ENCODE results near the gene AP1AR.

Gene AP1AR

DNA sequence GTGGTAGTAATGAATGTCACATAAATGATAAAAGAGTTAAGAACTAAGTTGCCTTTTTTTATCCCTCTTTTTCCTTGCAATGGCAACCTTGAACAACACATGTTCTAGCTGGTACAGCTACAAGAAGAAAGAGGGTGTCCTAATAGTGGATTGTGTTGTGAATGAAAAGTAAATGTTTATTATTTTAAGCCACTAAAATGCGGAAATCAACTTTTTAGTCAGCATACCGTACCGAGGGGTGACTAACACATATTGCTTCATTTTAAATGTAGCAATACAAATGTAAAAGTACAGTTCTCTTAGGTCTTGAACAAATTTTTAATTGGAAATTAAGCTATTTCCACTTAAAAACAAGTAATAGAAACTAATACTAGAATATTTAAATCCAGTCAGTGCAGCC is 17.7 kb upstream of the AP1AR start:
- H3K4me3 ChIP-seq (ENCODE audit: low read depth, low read length) = no peak overlapping the region
- peak; percentile 61 for DNase-seq (ENCODE audit: low read depth)
- TF ChIP-seq MYC (IDR thresholded peaks at IDR 0.05; ENCODE audit: low read depth, low read length) (no peak), POLR2A (IDR thresholded peaks at IDR 0.05; ENCODE audit: extremely low read depth, insufficient read length) (no peak)
- TF ChIP-seq, protein P1, sequence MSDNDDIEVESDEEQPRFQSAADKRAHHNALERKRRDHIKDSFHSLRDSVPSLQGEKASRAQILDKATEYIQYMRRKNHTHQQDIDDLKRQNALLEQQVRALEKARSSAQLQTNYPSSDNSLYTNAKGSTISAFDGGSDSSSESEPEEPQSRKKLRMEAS (IDR thresholded peaks at IDR 0.05; ENCODE audit: low read depth, low read length) = no peak
- TF ChIP-seq, protein P2, sequence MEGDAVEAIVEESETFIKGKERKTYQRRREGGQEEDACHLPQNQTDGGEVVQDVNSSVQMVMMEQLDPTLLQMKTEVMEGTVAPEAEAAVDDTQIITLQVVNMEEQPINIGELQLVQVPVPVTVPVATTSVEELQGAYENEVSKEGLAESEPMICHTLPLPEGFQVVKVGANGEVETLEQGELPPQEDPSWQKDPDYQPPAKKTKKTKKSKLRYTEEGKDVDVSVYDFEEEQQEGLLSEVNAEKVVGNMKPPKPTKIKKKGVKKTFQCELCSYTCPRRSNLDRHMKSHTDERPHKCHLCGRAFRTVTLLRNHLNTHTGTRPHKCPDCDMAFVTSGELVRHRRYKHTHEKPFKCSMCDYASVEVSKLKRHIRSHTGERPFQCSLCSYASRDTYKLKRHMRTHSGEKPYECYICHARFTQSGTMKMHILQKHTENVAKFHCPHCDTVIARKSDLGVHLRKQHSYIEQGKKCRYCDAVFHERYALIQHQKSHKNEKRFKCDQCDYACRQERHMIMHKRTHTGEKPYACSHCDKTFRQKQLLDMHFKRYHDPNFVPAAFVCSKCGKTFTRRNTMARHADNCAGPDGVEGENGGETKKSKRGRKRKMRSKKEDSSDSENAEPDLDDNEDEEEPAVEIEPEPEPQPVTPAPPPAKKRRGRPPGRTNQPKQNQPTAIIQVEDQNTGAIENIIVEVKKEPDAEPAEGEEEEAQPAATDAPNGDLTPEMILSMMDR (IDR thresholded peaks at IDR 0.05; ENCODE audit: low read depth, low read length) = no peak

GRCh38 chr4:112214390-112215264 is 17.0 kb upstream of the AP1AR start:
- peak; percentile 44 for DNase-seq (ENCODE audit: low read depth)
- no peak overlapping the region for H3K4me3 ChIP-seq (ENCODE audit: low read depth, low read length)
- TF ChIP-seq MYC (IDR thresholded peaks at IDR 0.05; ENCODE audit: low read depth, low read length) = no peak
- TF ChIP-seq, protein P2 (IDR thresholded peaks at IDR 0.05; ENCODE audit: low read depth, low read length) = peak; percentile 25

- no peak for DNase-seq (ENCODE audit: low read depth)
- TF ChIP-seq POLR2A (IDR thresholded peaks at IDR 0.05; ENCODE audit: extremely low read depth, insufficient read length) (no peak), MYC (IDR thresholded peaks at IDR 0.05; ENCODE audit: low read depth, low read length) (no peak)
- TF ChIP-seq, protein P1 (IDR thresholded peaks at IDR 0.05; ENCODE audit: low read depth, low read length) = no peak
- no peak overlapping the region for H3K4me3 ChIP-seq (ENCODE audit: low read depth, low read length)
Measured at GRCh38 chr4:112219826-112220366, 11.7 kb upstream of the AP1AR start.

GRCh38 chr4:112222219-112222955 is 9.2 kb upstream of the AP1AR start:
- TF ChIP-seq POLR2A (IDR thresholded peaks at IDR 0.05; ENCODE audit: extremely low read depth, insufficient read length) (no peak), MYC (IDR thresholded peaks at IDR 0.05; ENCODE audit: low read depth, low read length) (no peak)
- TF ChIP-seq, protein P1 (IDR thresholded peaks at IDR 0.05; ENCODE audit: low read depth, low read length) = no peak
- TF ChIP-seq, protein P2 (IDR thresholded peaks at IDR 0.05; ENCODE audit: low read depth, low read length) = no peak
- no peak overlapping the region for H3K4me3 ChIP-seq (ENCODE audit: low read depth, low read length)
- no peak for DNase-seq (ENCODE audit: low read depth)

DNA sequence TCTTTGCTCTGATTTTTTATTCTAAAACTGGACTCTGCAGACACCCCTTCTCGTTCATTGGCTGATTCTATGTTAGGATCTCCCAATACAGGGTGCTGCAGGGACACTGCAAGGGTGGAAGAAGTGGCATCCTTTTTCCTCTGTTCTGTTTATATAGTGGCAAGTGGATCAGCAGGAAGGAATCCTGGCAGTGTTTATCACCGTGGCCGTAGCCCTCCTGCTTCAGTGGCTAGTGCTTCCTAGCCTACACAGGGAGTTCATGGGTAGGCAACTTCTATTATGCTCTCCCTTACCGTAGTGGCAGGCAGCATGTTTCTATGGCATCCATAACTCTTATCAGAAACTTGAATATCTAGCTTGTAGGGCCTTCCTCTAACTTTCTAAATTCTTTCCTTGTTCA is 6.4 kb upstream of the AP1AR start:
- TF ChIP-seq, protein P1 (IDR thresholded peaks at IDR 0.05; ENCODE audit: low read depth, low read length) = no peak
- TF ChIP-seq, protein P2 (IDR thresholded peaks at IDR 0.05; ENCODE audit: low read depth, low read length) = no peak
- TF ChIP-seq POLR2A (IDR thresholded peaks at IDR 0.05; ENCODE audit: extremely low read depth, insufficient read length) = no peak
- TF ChIP-seq MYC (IDR thresholded peaks at IDR 0.05; ENCODE audit: low read depth, low read length) = no peak
- no peak for DNase-seq (ENCODE audit: low read depth)

More for the DNA sequence above, 6.4 kb upstream of the AP1AR start:
- H3K4me3 ChIP-seq (ENCODE audit: low read depth, low read length) = no peak overlapping the region
